Neutrophil (primary cell): Measurements from ENCODE around the gene IFNE.

Experiments
- H3K27ac ChIP-seq: fragments of 200-600 bp; sonication (generic); 2 replicates; pipeline ENCODE4 v1.5.1; 2016; ENCODE audit warnings: mild to moderate bottlenecking, moderate library complexity
- H3K27me3 ChIP-seq: fragments of 200-600 bp; sonication (generic); 2 replicates; pipeline ENCODE4 v1.6.0; 2016; ENCODE audit warnings: mild to moderate bottlenecking
- H3K36me3 ChIP-seq: fragments of 200-600 bp; sonication (generic); 2 replicates; pipeline ENCODE4 v1.5.1; 2017
- H3K4me1 ChIP-seq, 2 experiments: fragments of 200-600 bp in 1 of 2; sonication (generic) in 1 of 2; 1 replicate in 1 of 2; 2 replicates in 1 of 2; pipeline versions ENCODE4 v1.5.1 to v1.6.1; 2013 to 2016; ENCODE audit warnings: low read depth in 1 of 2, low read length in 1 of 2, mild to moderate bottlenecking in 1 of 2, moderate library complexity in 1 of 2; ENCODE audit not compliant: control insufficient read depth in 1 of 2, insufficient read depth in 1 of 2
- H3K4me3 ChIP-seq, 2 experiments: fragments of 200-600 bp in 1 of 2; sonication (generic) in 1 of 2; 1 replicate in 1 of 2; 2 replicates in 1 of 2; pipeline ENCODE4 v1.5.1; 2013 to 2016; ENCODE audit warnings: low read depth in 1 of 2, low read length in 1 of 2, mild to moderate bottlenecking in 1 of 2, moderate library complexity in 1 of 2
- H3K9me3 ChIP-seq: fragments of 200-600 bp; sonication (generic); 2 replicates; pipeline ENCODE4 v1.5.1; 2016
- CTCF ChIP-seq: fragments of 200-600 bp; sonication (generic); IDR thresholded peaks from 2 replicates; pipeline ENCODE4 v1.5.1; 2016; ENCODE audit warnings: antibody characterized with exemption

Gene IFNE

GRCh38 chr9:21505425-21506179 lies 23.5 kb upstream of the IFNE start:
- Histone ChIP-seq H3K4me1 (peaks cover 3 to 7% of the 10 kb centered on the region in 2 experiments), H3K27ac (no peak overlapping the region), H3K4me3 (no peak overlapping the region), H3K9me3 (no peaks in the 10 kb centered on the region), H3K27me3 (peaks cover 21% of the 10 kb centered on the region), H3K36me3 (no peaks in the 10 kb centered on the region)
- no peak for TF ChIP-seq CTCF

GRCh38 chr9:21504894-21505293 lies 22.8 kb upstream of the IFNE start:
- no peak overlapping the region for H3K4me3 ChIP-seq
- no peak for TF ChIP-seq CTCF
- peaks cover 3 to 7% of the 10 kb centered on the region in 2 experiments for H3K4me1 ChIP-seq
- H3K27me3 ChIP-seq, result peaks cover 25% of the 10 kb centered on the region
- no peak overlapping the region for H3K27ac ChIP-seq
- H3K36me3 ChIP-seq, result no peaks in the 10 kb centered on the region
- H3K9me3 ChIP-seq, result no peaks in the 10 kb centered on the region

GRCh38 chr9:21504113-21504512 lies 22.0 kb upstream of the IFNE start:
- no peaks in the 10 kb centered on the region for H3K9me3 ChIP-seq
- H3K27me3 ChIP-seq, result peaks cover 25% of the 10 kb centered on the region
- no peak for TF ChIP-seq CTCF
- no peaks in the 10 kb centered on the region for H3K36me3 ChIP-seq
- no peak overlapping the region for H3K4me3 ChIP-seq
- H3K4me1 ChIP-seq, result peaks cover 3 to 7% of the 10 kb centered on the region in 2 experiments
- no peak overlapping the region for H3K27ac ChIP-seq

- Histone ChIP-seq H3K27ac (no peak overlapping the region), H3K4me1 (peaks cover 3 to 7% of the 10 kb centered on the region in 2 experiments), H3K4me3 (no peak overlapping the region), H3K36me3 (no peaks in the 10 kb centered on the region), H3K9me3 (no peaks in the 10 kb centered on the region), H3K27me3 (peaks cover 25% of the 10 kb centered on the region)
- no peak for TF ChIP-seq CTCF
Measured at GRCh38 chr9:21502586-21502985, 20.5 kb upstream of the IFNE start.

GRCh38 chr9:21499912-21500311 lies 17.8 kb upstream of the IFNE start:
- no peak for TF ChIP-seq CTCF
- Histone ChIP-seq H3K36me3 (no peaks in the 10 kb centered on the region), H3K4me1 (no peaks in the 10 kb centered on the region), H3K27me3 (peaks cover 19% of the 10 kb centered on the region), H3K4me3 (no peak overlapping the region), H3K27ac (no peak overlapping the region), H3K9me3 (no peaks in the 10 kb centered on the region)
